Naive thymus-derived CD4-positive, alpha-beta T cell (primary cell): ENCODE results near the gene SEC31B. TPM values are rescaled to one million over a fixed set of nuclear protein-coding genes. Genes with fewer than 3 reads are reported as not detected.

Source experiments
- ATAC-seq: fragments of 150-1000 bp; cut with Tn5 transposase; 2 replicates; pipeline ENCODE4 v1.10.0; 2021; ENCODE audit warnings: mild to moderate bottlenecking, moderate library complexity
- CTCF ChIA-PET: fragments of 350-600 bp; sonication (Branson Sonifier 250); formaldehyde crosslinking; loops from one replicate; lab custom pipeline; 2021; ENCODE audit warnings: antibody characterized with exemption; lab: Charles Lee
- POLR2A ChIA-PET: fragments of 350-600 bp; sonication (Branson Sonifier 250); formaldehyde crosslinking; loops from one replicate; lab custom pipeline; 2021; ENCODE audit warnings: antibody characterized with exemption, inconsistent platforms; lab: Charles Lee
- DNase-seq, 9 donors: peaks; one replicate each; pipeline versions ENCODE4 v3.0.0 to v3.0.0-alpha.2; 2020 to 2022; ENCODE audit warnings: mixed read lengths in 1 of 9
- H3K27ac ChIP-seq: one replicate; pipeline ENCODE4 v1.7.0; 2013; ENCODE audit warnings: mild to moderate bottlenecking, low read depth, low read length, moderate library complexity
- H3K27me3 ChIP-seq, 2 donors: one replicate each; pipeline ENCODE4 v1.7.0; 2013; ENCODE audit warnings: low read length in 2 of 2, mild to moderate bottlenecking in 2 of 2, moderate library complexity in 2 of 2; ENCODE audit not compliant: control insufficient read depth in 2 of 2, insufficient read depth in 2 of 2
- H3K36me3 ChIP-seq, 3 experiments: 1 replicate in 2 of 3; 2 replicates in 1 of 3; pipeline ENCODE4 v1.7.0; 2013; ENCODE audit warnings: low read length in 3 of 3, mild to moderate bottlenecking in 3 of 3, moderate library complexity in 1 of 3; ENCODE audit not compliant: insufficient read depth in 3 of 3, control insufficient read depth in 2 of 3
- H3K4me1 ChIP-seq, 2 donors: one replicate each; pipeline ENCODE4 v1.7.0; 2013; ENCODE audit warnings: low read length in 2 of 2, mild to moderate bottlenecking in 2 of 2, moderate library complexity in 1 of 2; ENCODE audit not compliant: control insufficient read depth in 2 of 2, insufficient read depth in 2 of 2
- H3K4me3 ChIP-seq: 2 replicates; pipeline ENCODE4 v1.7.0; 2013; ENCODE audit warnings: mild to moderate bottlenecking, low read length
- H3K9me3 ChIP-seq, 3 experiments: 1 replicate in 2 of 3; 2 replicates in 1 of 3; pipeline ENCODE4 v1.7.0; 2013; ENCODE audit warnings: low read length in 3 of 3; ENCODE audit not compliant: control insufficient read depth in 2 of 3
- H3K27ac Mint-ChIP-seq, 9 donors: one replicate each; pipeline ENCODE4 v1.8.0; 2020 to 2022; ENCODE audit warnings: mixed read lengths in 9 of 9, mild to moderate bottlenecking in 8 of 9, moderate library complexity in 5 of 9, inconsistent platforms in 2 of 9
- H3K27me3 Mint-ChIP-seq, 5 donors: one replicate each; pipeline ENCODE4 v1.8.0; 2021 to 2022; ENCODE audit warnings: mixed read lengths in 5 of 5, mild to moderate bottlenecking in 1 of 5
- H3K36me3 Mint-ChIP-seq, 5 donors: one replicate each; pipeline ENCODE4 v1.8.0; 2020 to 2022; ENCODE audit warnings: mixed read lengths in 5 of 5, mild to moderate bottlenecking in 3 of 5, inconsistent platforms in 1 of 5
- H3K4me1 Mint-ChIP-seq, 7 donors: one replicate each; pipeline ENCODE4 v1.8.0; 2020 to 2022; ENCODE audit warnings: mixed read lengths in 7 of 7, mild to moderate bottlenecking in 3 of 7, inconsistent platforms in 1 of 7
- H3K4me3 Mint-ChIP-seq, 10 donors: one replicate each; pipeline ENCODE4 v1.8.0; 2020 to 2022; ENCODE audit warnings: mild to moderate bottlenecking in 10 of 10, mixed read lengths in 10 of 10, moderate library complexity in 6 of 10, inconsistent platforms in 2 of 10
- H3K9me3 Mint-ChIP-seq, 11 donors: one replicate each; pipeline ENCODE4 v1.8.0; 2020 to 2022; ENCODE audit warnings: mixed read lengths in 11 of 11, mild to moderate bottlenecking in 4 of 11, inconsistent platforms in 1 of 11, moderate library complexity in 1 of 11
- intact Hi-C, 2 donors: fragments of 100-400 bp; cut with micrococcal nuclease; formaldehyde crosslinking; loops; one replicate each; pipeline ENCODE4 v1.15.1; 2023
- polyA plus RNA-seq, 2 donors: library from polyadenylated mRNA; unstranded; fragments of 300-500 nt; fragmentation: Illumina TruSeq; gene quantifications; one replicate each; pipeline ENCODE4 v1.2.3, GENCODE V29; 2021
- total RNA-seq, 6 experiments: library from RNA in 5 of 6; stranded (reverse) in 5 of 6; gene quantifications; 1 replicate in 5 of 6; 2 replicates in 1 of 6; pipeline ENCODE4 v1.2.3 and lab custom pipeline; 2021 to 2026

The SEC31B gene
- total and polyA plus RNA-seq, 7 experiments from 2014 or later, result 1.1 to 295 (median 63.1) TPM

GRCh38 chr10:100524638-100525037 is 5.0 kb upstream of the SEC31B start:
- Mint-ChIP-seq H3K27me3 (no peaks in the 10 kb centered on the region), H3K27ac (peak overlapping the region in 3 of 9 donors; percentile 12 to 33 (median 15)), H3K4me3 (no peak overlapping the region), H3K36me3 (peaks cover 3 to 34% (median 10%) of the 10 kb centered on the region in 5 donors), H3K9me3 (no peaks in the 10 kb centered on the region), H3K4me1 (peaks cover 10 to 36% (median 25%) of the 10 kb centered on the region in 7 donors)
- DNase-seq, result no peak
- ChIA-PET POLR2A (interaction anchor here (0.5 to 2.3 kb wide), 3 partner anchors 11 to 312 kb away, joined by 3 to 7 read pairs (median 5); partner anchors contain the start of gene HIF1AN), CTCF (interaction anchor here (1.5 kb wide), 1 partner anchor 16 kb away, joined by 6 read pairs; no protein-coding TSS in a partner anchor)
- no peak overlapping the region for H3K4me3 ChIP-seq
- intact Hi-C loops, result no loop called here
- H3K27ac ChIP-seq, result no peak overlapping the region
- H3K27me3 ChIP-seq, result no peaks in the 10 kb centered on the region
- no peaks in the 10 kb centered on the region for H3K9me3 ChIP-seq
- H3K36me3 ChIP-seq, result peaks cover 14 to 53% (median 21%) of the 10 kb centered on the region in 3 experiments
- peaks cover 13 to 23% of the 10 kb centered on the region in 2 donors for H3K4me1 ChIP-seq
- no peak for ATAC-seq

DNA sequence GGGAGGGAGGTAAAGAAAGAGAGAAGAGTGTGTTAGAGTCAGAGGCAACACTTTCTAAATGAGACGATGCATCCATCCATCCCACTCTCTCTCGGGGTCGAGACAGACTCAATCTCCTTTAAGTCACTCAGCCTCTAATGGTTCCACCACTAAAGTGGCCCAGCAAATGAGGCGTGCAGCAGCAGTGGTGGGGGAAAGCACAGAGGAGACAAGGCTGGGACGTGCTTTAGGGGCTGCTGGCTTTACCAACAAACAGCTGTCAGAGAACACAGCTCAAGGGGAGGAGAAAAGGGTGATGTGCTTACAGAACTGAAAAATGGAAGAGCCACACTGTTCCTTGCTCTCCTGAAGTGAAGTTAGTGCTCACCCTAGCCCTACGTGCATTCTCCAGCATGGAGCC is 4.5 kb upstream of the SEC31B start:
- Histone ChIP-seq H3K27ac (no peak overlapping the region), H3K27me3 (no peaks in the 10 kb centered on the region), H3K4me1 (peaks cover 13 to 25% of the 10 kb centered on the region in 2 donors), H3K9me3 (no peaks in the 10 kb centered on the region), H3K36me3 (peaks cover 14 to 49% (median 21%) of the 10 kb centered on the region in 3 experiments), H3K4me3 (no peak overlapping the region)
- Mint-ChIP-seq H3K27me3 (no peaks in the 10 kb centered on the region), H3K9me3 (no peaks in the 10 kb centered on the region), H3K36me3 (peaks cover 3 to 34% (median 10%) of the 10 kb centered on the region in 5 donors), H3K27ac (no peak overlapping the region), H3K4me3 (no peak overlapping the region), H3K4me1 (peaks cover 11 to 35% (median 23%) of the 10 kb centered on the region in 7 donors)
- CTCF ChIA-PET, result interaction anchor here (1.5 kb wide), 1 partner anchor 16 kb away, joined by 6 read pairs; no protein-coding TSS in a partner anchor
- no peak for DNase-seq
- intact Hi-C loops, result no loop called here
- POLR2A ChIA-PET, result no interaction called here
- ATAC-seq, result no peak

GRCh38 chr10:100522945-100523344 is 3.3 kb upstream of the SEC31B start:
- ChIA-PET CTCF (interaction anchor here (0.6 to 0.9 kb wide), 3 partner anchors 177 to 643 kb away, joined by 3 read pairs; no protein-coding TSS in a partner anchor), POLR2A (interaction anchor here (1.1 kb wide), 1 partner anchor 10 kb away, joined by 3 read pairs; no protein-coding TSS in a partner anchor)
- H3K36me3 Mint-ChIP-seq, result peaks cover 3 to 34% (median 12%) of the 10 kb centered on the region in 5 donors
- no peak overlapping the region for H3K4me3 Mint-ChIP-seq
- intact Hi-C loops, result no loop called here
- no peak for ATAC-seq
- no peak for DNase-seq
- H3K27ac ChIP-seq, result no peak overlapping the region
- H3K36me3 ChIP-seq, result peaks cover 14 to 48% (median 21%) of the 10 kb centered on the region in 3 experiments
- no peaks in the 10 kb centered on the region for H3K9me3 ChIP-seq
- no peaks in the 10 kb centered on the region for H3K9me3 Mint-ChIP-seq
- H3K4me3 ChIP-seq, result no peak overlapping the region
- H3K4me1 Mint-ChIP-seq, result peaks cover 4 to 42% (median 25%) of the 10 kb centered on the region in 7 donors
- H3K27me3 Mint-ChIP-seq, result no peaks in the 10 kb centered on the region
- peaks cover under 1 to 24% of the 10 kb centered on the region in 2 donors for H3K4me1 ChIP-seq
- H3K27ac Mint-ChIP-seq, result no peak overlapping the region
- no peaks in the 10 kb centered on the region for H3K27me3 ChIP-seq

- H3K4me3 Mint-ChIP-seq, result no peak overlapping the region
- H3K27ac ChIP-seq, result no peak overlapping the region
- no peaks in the 10 kb centered on the region for H3K27me3 ChIP-seq
- H3K9me3 Mint-ChIP-seq, result no peaks in the 10 kb centered on the region
- no peaks in the 10 kb centered on the region for H3K9me3 ChIP-seq
- intact Hi-C loops, result no loop called here
- peaks cover 0 to 17% of the 10 kb centered on the region in 2 donors for H3K4me1 ChIP-seq
- peaks cover 3 to 35% (median 17%) of the 10 kb centered on the region in 5 donors for H3K36me3 Mint-ChIP-seq
- H3K4me3 ChIP-seq, result no peak overlapping the region
- no peaks in the 10 kb centered on the region for H3K27me3 Mint-ChIP-seq
- H3K36me3 ChIP-seq, result peaks cover 14 to 45% (median 21%) of the 10 kb centered on the region in 3 experiments
- CTCF ChIA-PET, result interaction anchor here (0.6 to 0.9 kb wide), 5 partner anchors 11 to 644 kb away, joined by 3 to 9 read pairs (median 3); no protein-coding TSS in a partner anchor
- DNase-seq, result no peak
- POLR2A ChIA-PET, result interaction anchor here (0.6 to 1.1 kb wide), 3 partner anchors 9 to 339 kb away, joined by 3 read pairs; no protein-coding TSS in a partner anchor
- no peak for ATAC-seq
- peak overlapping the region in 4 of 9 donors; percentile 7 to 43 (median 34) for H3K27ac Mint-ChIP-seq
- H3K4me1 Mint-ChIP-seq, result peaks cover 4 to 46% (median 24%) of the 10 kb centered on the region in 7 donors
These were observed 2.6 kb upstream of the SEC31B start for GRCh38 chr10:100522107-100522801.

- ChIA-PET CTCF (interaction anchor here (0.7 to 4.0 kb wide), 6 partner anchors 10 to 177 kb away, joined by 3 to 45 read pairs (median 4); no protein-coding TSS in a partner anchor), POLR2A (interaction anchor here (0.8 to 1.2 kb wide), 2 partner anchors 14 to 15 kb away, joined by 3 read pairs; partner anchors contain the start of gene HIF1AN)
- ATAC-seq, result no peak
- Mint-ChIP-seq H3K27me3 (no peaks in the 10 kb centered on the region), H3K9me3 (no peaks in the 10 kb centered on the region), H3K4me3 (no peak overlapping the region), H3K36me3 (peaks cover 3 to 36% (median 16%) of the 10 kb centered on the region in 5 donors), H3K27ac (peak overlapping the region in 4 of 9 donors; percentile 9 to 66 (median 50)), H3K4me1 (peaks cover 4 to 49% (median 14%) of the 10 kb centered on the region in 7 donors)
- intact Hi-C loops, result no loop called here
- peaks cover 0 to 10% of the 10 kb centered on the region in 2 donors for H3K4me1 ChIP-seq
- DNase-seq, result no peak
- peaks cover 7 to 34% (median 13%) of the 10 kb centered on the region in 3 experiments for H3K36me3 ChIP-seq
- H3K9me3 ChIP-seq, result no peaks in the 10 kb centered on the region
- H3K4me3 ChIP-seq, result no peak overlapping the region
- no peak overlapping the region for H3K27ac ChIP-seq
- no peaks in the 10 kb centered on the region for H3K27me3 ChIP-seq
These were observed 1.1 kb upstream of the SEC31B start for GRCh38 chr10:100520811-100521210.

- intact Hi-C loops, result loop anchor here (1.0 kb wide), 5 partner anchors 10 to 180 kb away; no protein-coding TSS in a partner anchor
- peak overlapping the region in 5 of 9 donors; percentile 62 to 83 (median 72) for H3K27ac Mint-ChIP-seq
These were observed 860 bp downstream of the SEC31B start for GRCh38 chr10:100518761-100519241.

More at GRCh38 chr10:100518761-100519241, 860 bp downstream of the SEC31B start:
- CTCF ChIA-PET, result interaction anchor here (0.8 to 4.0 kb wide), 20 partner anchors 9 to 323 kb away, joined by 3 to 45 read pairs (median 6); no protein-coding TSS in a partner anchor
- Histone ChIP-seq H3K36me3 (peaks cover 0 to 20% (median 7%) of the 10 kb centered on the region in 3 experiments), H3K27me3 (no peaks in the 10 kb centered on the region), H3K9me3 (no peaks in the 10 kb centered on the region), H3K4me3 (no peak overlapping the region), H3K4me1 (peaks cover 0 to 10% of the 10 kb centered on the region in 2 donors), H3K27ac (no peak overlapping the region)
- H3K36me3 Mint-ChIP-seq, result peaks cover 0 to 38% (median 18%) of the 10 kb centered on the region in 5 donors
- POLR2A ChIA-PET, result interaction anchor here (0.6 to 1.4 kb wide), 5 partner anchors 8 to 487 kb away, joined by 3 to 8 read pairs (median 4); partner anchors contain the start of gene HIF1AN
- no peaks in the 10 kb centered on the region for H3K27me3 Mint-ChIP-seq
- ATAC-seq, result peak; percentile 83
- no peaks in the 10 kb centered on the region for H3K9me3 Mint-ChIP-seq
- peak in 7 of 9 donors; percentile 48 to 65 (median 58) for DNase-seq
- H3K4me3 Mint-ChIP-seq, result peak overlapping the region in 1 of 10 donors; percentile 30
- peaks cover 4 to 49% (median 16%) of the 10 kb centered on the region in 7 donors for H3K4me1 Mint-ChIP-seq
